Gastrocnemius medialis (tissue), 4 donors: Measurements from ENCODE around the gene PFDN2. TPM values are rescaled to one million over a fixed set of nuclear protein-coding genes. Genes with fewer than 3 reads are reported as not detected.
"Not testable (repeated sequence)": the region's sequence is repeated elsewhere in the genome, so short reads cannot be mapped to it uniquely, and the experiment has no call there.

Source experiments
- ATAC-seq, 2 donors: fragments of 150-250 bp; one replicate each; pipeline ENCODE4 v1.9.1; 2016
- DNase-seq, 2 donors: peaks; one replicate each; pipeline ENCODE4 v3.0.0-alpha.2; 2019
- H3K27ac ChIP-seq, 4 donors: fragments of 200-600 bp; sonication (generic); 1 replicate in 1 of 4; 2 replicates in 3 of 4; pipeline ENCODE4 v1.5.1; 2016 to 2018; ENCODE audit warnings: mild to moderate bottlenecking in 2 of 4, moderate library complexity in 1 of 4
- H3K27me3 ChIP-seq, 3 donors: fragments of 200-600 bp; sonication (generic) in 2 of 3; 1 replicate in 1 of 3; 2 replicates in 2 of 3; pipeline versions ENCODE4 v1.5.1 to v1.6.0; 2016 to 2019; ENCODE audit warnings: mild to moderate bottlenecking in 1 of 3, moderate library complexity in 1 of 3
- H3K36me3 ChIP-seq, 2 donors: fragments of 200-600 bp; sonication (generic) in 1 of 2; one replicate each; pipeline ENCODE4 v1.5.1; 2017 to 2018
- H3K4me1 ChIP-seq, 2 donors: fragments of 200-600 bp; sonication (generic) in 1 of 2; one replicate each; pipeline ENCODE4 v1.5.1; 2016 to 2017; ENCODE audit warnings: mild to moderate bottlenecking in 2 of 2
- H3K4me3 ChIP-seq, 4 donors: fragments of 200-600 bp; sonication (generic) in 3 of 4; 1 replicate in 1 of 4; 2 replicates in 3 of 4; pipeline ENCODE4 v1.5.1; 2016 to 2019; ENCODE audit warnings: mild to moderate bottlenecking in 2 of 4
- H3K9me3 ChIP-seq, 3 donors: fragments of 200-600 bp; sonication (generic) in 2 of 3; 1 replicate in 1 of 3; 2 replicates in 2 of 3; pipeline ENCODE4 v1.5.1; 2016 to 2019
- POLR2A ChIP-seq, 2 donors: fragments of 450-650 bp; IDR thresholded peaks; one replicate each; pipeline ENCODE4 v1.6.1; 2017; ENCODE audit warnings: antibody characterized with exemption in 2 of 2, mild to moderate bottlenecking in 2 of 2, moderate library complexity in 2 of 2
- in situ Hi-C, 4 donors: fragments of 200-750 bp; cut with MboI; loops; one replicate each; pipeline versions ENCODE4 v1.15.0 to v1.8.0; 2017; ENCODE audit warnings: low sequenced_read_pairs in 4 of 4
- intact Hi-C: fragments of 100-400 bp; cut with DNase I; formaldehyde crosslinking; loops from one replicate; pipeline ENCODE4 v1.15.1; 2023; ENCODE audit warnings: low total_unique reads
- total RNA-seq, 4 donors: library from RNA; depleted of rRNA; stranded (reverse); fragments of >200 nt; gene quantifications; one replicate each; pipeline versions ENCODE4 v1.1.0 to v1.2.3, GENCODE V29; 2016
- TF ChIP-seq, protein P1 (sequence below), 5 experiments: fragments of 450-650 bp in 3 of 5; fragments of 200-600 bp in 2 of 5; sonication (generic) in 2 of 5; IDR thresholded peaks in 4 of 5; conservative IDR thresholded peaks in 1 of 5; 1 replicate in 4 of 5; 2 replicates in 1 of 5; pipeline ENCODE4 v1.5.1; 2016 to 2019; ENCODE audit warnings: antibody characterized with exemption in 5 of 5, mild to moderate bottlenecking in 3 of 5, moderate library complexity in 3 of 5

PFDN2 gene
- total RNA-seq, 4 donors from 2014 or later = 62.4 to 106 (median 74.1) TPM

- intact Hi-C loops = no loop called here
- Histone ChIP-seq H3K27ac (no peak overlapping the region), H3K27me3 (no peaks in the 10 kb centered on the region), H3K4me3 (no peak overlapping the region), H3K36me3 (peaks cover 0 to 60% of the 10 kb centered on the region in 2 donors), H3K4me1 (peaks cover 21 to 25% of the 10 kb centered on the region in 2 donors), H3K9me3 (no peaks in the 10 kb centered on the region)
- in situ Hi-C loops = no loop called here
- TF ChIP-seq, protein P1, sequence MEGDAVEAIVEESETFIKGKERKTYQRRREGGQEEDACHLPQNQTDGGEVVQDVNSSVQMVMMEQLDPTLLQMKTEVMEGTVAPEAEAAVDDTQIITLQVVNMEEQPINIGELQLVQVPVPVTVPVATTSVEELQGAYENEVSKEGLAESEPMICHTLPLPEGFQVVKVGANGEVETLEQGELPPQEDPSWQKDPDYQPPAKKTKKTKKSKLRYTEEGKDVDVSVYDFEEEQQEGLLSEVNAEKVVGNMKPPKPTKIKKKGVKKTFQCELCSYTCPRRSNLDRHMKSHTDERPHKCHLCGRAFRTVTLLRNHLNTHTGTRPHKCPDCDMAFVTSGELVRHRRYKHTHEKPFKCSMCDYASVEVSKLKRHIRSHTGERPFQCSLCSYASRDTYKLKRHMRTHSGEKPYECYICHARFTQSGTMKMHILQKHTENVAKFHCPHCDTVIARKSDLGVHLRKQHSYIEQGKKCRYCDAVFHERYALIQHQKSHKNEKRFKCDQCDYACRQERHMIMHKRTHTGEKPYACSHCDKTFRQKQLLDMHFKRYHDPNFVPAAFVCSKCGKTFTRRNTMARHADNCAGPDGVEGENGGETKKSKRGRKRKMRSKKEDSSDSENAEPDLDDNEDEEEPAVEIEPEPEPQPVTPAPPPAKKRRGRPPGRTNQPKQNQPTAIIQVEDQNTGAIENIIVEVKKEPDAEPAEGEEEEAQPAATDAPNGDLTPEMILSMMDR (IDR thresholded peaks at IDR 0.05 in 4 of 5, conservative IDR thresholded peaks at IDR 0.05 in 1 of 5) = no peak
- DNase-seq (no peak), ATAC-seq (no peak)
These were observed 4.0 kb upstream of the PFDN2 start for GRCh38 chr1:161121834-161122233.

DNA sequence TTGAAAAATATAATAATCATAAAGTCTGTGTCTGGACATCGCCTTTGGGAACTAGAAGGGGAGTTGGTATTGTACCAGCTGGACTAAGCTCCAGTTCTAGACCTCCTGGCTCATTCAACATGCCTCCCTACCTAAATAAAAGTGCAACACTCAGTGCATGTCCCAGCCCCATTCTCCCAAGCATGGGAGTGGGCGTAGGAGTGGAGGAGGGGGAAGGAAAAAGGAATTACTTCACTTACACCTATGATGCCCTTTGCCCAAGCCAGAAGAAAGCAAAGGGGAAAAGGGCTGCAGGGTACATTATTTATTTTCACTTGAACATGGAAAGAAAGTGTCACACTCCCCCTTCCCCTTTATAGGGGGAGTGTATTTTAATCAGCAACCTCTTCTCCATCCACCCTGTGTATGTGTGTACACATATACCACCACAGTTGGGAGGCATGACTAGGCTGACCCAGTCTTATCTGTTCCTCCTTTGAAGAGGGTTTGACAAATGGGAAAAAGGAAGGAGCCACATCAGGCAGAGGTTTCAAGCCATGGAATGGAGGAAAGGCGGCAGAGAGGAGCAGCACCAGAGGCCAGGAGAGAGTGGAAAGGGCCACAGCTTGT lies 3.3 kb upstream of the PFDN2 start:
- H3K4me1 ChIP-seq = peaks cover 28 to 32% of the 10 kb centered on the region in 2 donors
- no peaks in the 10 kb centered on the region for H3K27me3 ChIP-seq
- TF ChIP-seq POLR2A (IDR thresholded peaks at IDR 0.05) = no peak
- TF ChIP-seq, protein P1 (IDR thresholded peaks at IDR 0.05 in 4 of 5, conservative IDR thresholded peaks at IDR 0.05 in 1 of 5) = no peak
- no peaks in the 10 kb centered on the region for H3K9me3 ChIP-seq
- H3K27ac ChIP-seq = no peak overlapping the region
- ATAC-seq = no peak
- peaks cover 0 to 58% of the 10 kb centered on the region in 2 donors for H3K36me3 ChIP-seq
- in situ Hi-C loops (no loop called here), intact Hi-C loops (no loop called here)
- DNase-seq = no peak
- no peak overlapping the region for H3K4me3 ChIP-seq

DNA sequence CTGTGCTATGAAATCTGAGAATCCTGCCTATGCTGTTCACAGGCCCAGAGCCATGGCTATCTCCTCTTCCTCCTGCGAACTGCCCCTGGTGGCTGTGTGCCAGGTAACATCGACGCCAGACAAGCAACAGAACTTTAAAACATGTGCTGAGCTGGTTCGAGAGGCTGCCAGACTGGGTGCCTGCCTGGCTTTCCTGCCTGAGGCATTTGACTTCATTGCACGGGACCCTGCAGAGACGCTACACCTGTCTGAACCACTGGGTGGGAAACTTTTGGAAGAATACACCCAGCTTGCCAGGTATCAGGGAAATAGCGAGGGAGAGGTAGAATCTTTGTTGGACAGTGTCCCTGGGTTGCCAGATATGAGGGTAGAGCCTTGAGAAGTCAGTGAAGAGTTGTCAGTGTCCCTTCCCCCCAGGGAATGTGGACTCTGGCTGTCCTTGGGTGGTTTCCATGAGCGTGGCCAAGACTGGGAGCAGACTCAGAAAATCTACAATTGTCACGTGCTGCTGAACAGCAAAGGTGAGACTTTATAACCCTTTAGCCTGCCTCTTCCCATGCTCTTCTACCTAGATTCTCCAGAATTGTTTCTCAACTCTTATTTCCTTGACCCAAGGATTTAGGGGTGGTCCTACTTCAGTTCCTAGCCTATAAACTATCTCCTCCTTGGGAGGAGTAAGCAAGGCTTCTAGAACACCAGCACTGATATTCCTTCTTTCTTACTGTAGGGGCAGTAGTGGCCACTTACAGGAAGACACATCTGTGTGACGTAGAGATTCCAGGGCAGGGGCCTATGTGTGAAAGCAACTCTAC lies 1.5 kb upstream of the PFDN2 start:
- H3K4me1 ChIP-seq = peaks cover 46% of the 10 kb centered on the region in 2 donors
- H3K27me3 ChIP-seq = no peaks in the 10 kb centered on the region
- peak overlapping the region; percentile 83 to 100 (median 99) for H3K4me3 ChIP-seq
- peaks cover 0 to 46% of the 10 kb centered on the region in 2 donors for H3K36me3 ChIP-seq
- intact Hi-C loops = loop anchor here (5.0 kb wide), 1 partner anchor 108 kb away; the partner anchor contains the start of gene TOMM40L
- peak overlapping the region; percentile 90 to 100 (median 98) for H3K27ac ChIP-seq
- TF ChIP-seq POLR2A (IDR thresholded peaks at IDR 0.05) = no peak
- TF ChIP-seq, protein P1 (IDR thresholded peaks at IDR 0.05 in 4 of 5, conservative IDR thresholded peaks at IDR 0.05 in 1 of 5) = peak in 2 of 5 experiments; percentile 2 to 34
- no peaks in the 10 kb centered on the region for H3K9me3 ChIP-seq
- ATAC-seq (peak; percentile 20 to 29), DNase-seq (peak in 1 of 2 donors; percentile 39)
- in situ Hi-C loops = no loop called here

GRCh38 chr1:161115961-161116360 lies 1.9 kb downstream of the PFDN2 start:
- H3K27me3 ChIP-seq, H3K9me3 ChIP-seq, H3K4me3 ChIP-seq, DNase-seq, in situ Hi-C loops, ATAC-seq: not testable (repeated sequence)
- intact Hi-C loops = loop anchor here (5.0 kb wide), 1 partner anchor 111 kb away; the partner anchor contains the start of gene TOMM40L
- peaks cover 61% of the 10 kb centered on the region in 2 donors for H3K4me1 ChIP-seq
- H3K27ac ChIP-seq = peak overlapping the region; percentile 90 to 100 (median 98)
- peaks cover 0 to 13% of the 10 kb centered on the region in 2 donors for H3K36me3 ChIP-seq

DNA sequence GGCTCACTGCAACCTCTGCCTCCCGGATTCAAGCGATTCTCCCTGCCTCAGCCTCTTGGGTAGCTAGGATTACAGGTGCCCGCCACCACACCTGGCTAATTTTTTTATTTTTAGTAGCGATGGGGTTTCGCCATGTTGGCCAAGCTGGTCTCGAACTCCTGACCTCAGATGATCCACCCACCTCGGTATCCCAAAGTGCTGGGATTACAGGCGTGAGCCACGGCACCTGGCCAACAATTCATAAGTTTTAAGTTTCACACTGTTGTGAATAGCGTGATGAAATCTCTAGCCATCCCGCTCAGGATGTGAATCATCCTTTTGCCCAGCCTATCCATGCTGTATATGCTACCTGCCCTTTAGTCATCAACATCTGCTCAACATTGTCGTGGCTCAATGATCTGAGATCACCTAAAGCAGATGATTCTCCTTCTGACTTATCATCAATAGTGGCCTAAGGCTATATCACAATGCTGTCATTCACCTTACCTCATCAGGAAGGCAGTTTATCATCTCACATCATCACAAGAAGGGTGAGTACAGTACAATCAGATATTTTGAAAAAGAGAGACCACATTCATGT lies 2.6 kb downstream of the PFDN2 start:
- Histone ChIP-seq H3K4me1 (peaks cover 60 to 61% of the 10 kb centered on the region in 2 donors), H3K9me3 (no peaks in the 10 kb centered on the region), H3K27ac (peak overlapping the region; percentile 90 to 100 (median 98)), H3K36me3 (peaks cover 0 to 5% of the 10 kb centered on the region in 2 donors), H3K4me3 (no peak overlapping the region), H3K27me3 (no peaks in the 10 kb centered on the region)
- intact Hi-C loops (loop anchor here (5.0 kb wide), 1 partner anchor 112 kb away; the partner anchor contains the start of gene TOMM40L), in situ Hi-C loops (no loop called here)
- peak in 1 of 2 donors; percentile 53 for DNase-seq
- ATAC-seq = peak in 1 of 2 donors; percentile 45
- no peak for TF ChIP-seq POLR2A (IDR thresholded peaks at IDR 0.05)
- TF ChIP-seq, protein P1 (IDR thresholded peaks at IDR 0.05 in 4 of 5, conservative IDR thresholded peaks at IDR 0.05 in 1 of 5) = no peak
